Fibroblast of skin of abdomen (primary cell): ENCODE results near the gene NCAPD2. TPM values are rescaled to one million over a fixed set of nuclear protein-coding genes. Genes with fewer than 3 reads are reported as not detected.
A peak's percentile ranks its signal among the peaks of the same experiment; 100 is the strongest.

Source experiments
- DNase-seq: peaks from one replicate; pipeline ENCODE4 v3.0.0-alpha.2; 2013
- polyA plus RNA-seq, 2 experiments: library from polyadenylated mRNA; unstranded; fragments of 120-200 nt; gene quantifications; one replicate each; pipeline ENCODE4 v1.2.1, GENCODE V29; 2013; ENCODE audit not compliant: insufficient read length in 2 of 2

The NCAPD2 gene
- 52.6 TPM for polyA plus RNA-seq (2013, experiment 1 of 2; ENCODE audit: insufficient read length)
- polyA plus RNA-seq (2013, experiment 2 of 2; ENCODE audit: insufficient read length), result 50.5 TPM

- DNase-seq, result peak; percentile 95
These were observed at the start of gene NCAPD2 for GRCh38 chr12:6493497-6494257. NCAPD2 (plus strand) TSS chr12:6494102; CDS start chr12:6495099, 997 bp downstream.

- no peak for DNase-seq
These were observed 48.9 kb upstream of the NCAPD2 start, which contains the start of gene CD27 for GRCh38 chr12:6444704-6445688. CD27 (plus strand) TSS chr12:6444955; CDS start chr12:6445096, 141 bp downstream.

GRCh38 chr12:6450091-6450868 lies 43.6 kb upstream of the NCAPD2 start:
- DNase-seq, result no peak

DNA sequence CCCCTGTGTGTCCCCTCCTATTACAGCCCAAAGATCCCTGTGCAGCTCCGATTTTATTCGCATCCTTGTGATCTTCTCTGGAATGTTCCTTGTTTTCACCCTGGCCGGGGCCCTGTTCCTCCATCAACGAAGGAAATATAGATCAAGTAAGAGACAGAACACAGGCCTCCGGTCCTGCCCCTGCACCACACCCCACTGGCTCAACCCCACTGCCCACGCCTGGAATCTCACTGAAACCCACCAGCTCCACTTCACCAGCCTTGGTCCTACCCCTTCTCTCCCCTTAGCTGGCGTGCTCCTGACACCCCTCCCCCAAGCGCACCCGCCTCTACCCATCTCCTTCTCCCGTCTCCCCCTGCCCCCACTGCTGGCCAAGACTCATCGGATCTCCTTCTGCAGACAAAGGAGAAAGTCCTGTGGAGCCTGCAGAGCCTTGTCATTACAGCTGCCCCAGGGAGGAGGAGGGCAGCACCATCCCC lies 43.0 kb upstream of the NCAPD2 start:
- DNase-seq, result peak; percentile 38

GRCh38 chr12:6451348-6452244 lies 42.3 kb upstream of the NCAPD2 start, which contains the start of gene TAPBPL:
TAPBPL (plus strand) TSS chr12:6452042; CDS start chr12:6452249, 207 bp downstream.
- peak; percentile 79 for DNase-seq

DNA sequence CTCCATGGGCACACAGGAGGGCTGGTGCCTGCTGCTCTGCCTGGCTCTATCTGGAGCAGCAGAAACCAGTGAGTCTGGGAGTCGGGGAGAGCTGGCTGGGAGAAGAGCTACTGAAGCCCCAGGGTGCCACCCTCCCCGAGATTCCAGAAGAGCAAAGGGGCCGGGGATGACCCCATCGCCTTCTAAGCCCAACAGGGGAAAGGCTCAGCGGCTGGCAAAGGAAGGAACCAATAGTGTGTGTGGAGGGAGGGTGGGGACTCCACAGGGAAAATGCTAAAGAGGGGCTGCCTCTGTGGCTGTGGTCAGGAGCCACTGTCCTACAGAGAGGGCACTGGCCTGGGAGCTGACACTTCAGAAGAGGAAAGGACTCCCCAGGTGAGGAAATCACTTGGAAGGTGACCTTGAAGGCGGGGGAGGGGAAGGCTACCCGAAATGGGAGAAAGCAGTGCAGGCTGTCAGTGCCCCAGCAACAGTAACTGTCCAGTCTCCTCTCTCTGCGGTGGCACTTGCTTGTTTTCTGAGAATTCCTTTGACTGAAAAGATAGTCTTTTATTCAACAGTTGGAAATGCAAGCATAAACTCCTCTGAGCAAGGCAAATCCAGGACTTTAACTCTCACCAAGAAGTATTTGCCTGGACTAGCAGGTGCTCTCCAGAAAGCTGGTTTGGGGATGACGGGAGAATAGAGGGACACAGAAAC lies 41.5 kb upstream of the NCAPD2 start:
- DNase-seq, result no peak

DNA sequence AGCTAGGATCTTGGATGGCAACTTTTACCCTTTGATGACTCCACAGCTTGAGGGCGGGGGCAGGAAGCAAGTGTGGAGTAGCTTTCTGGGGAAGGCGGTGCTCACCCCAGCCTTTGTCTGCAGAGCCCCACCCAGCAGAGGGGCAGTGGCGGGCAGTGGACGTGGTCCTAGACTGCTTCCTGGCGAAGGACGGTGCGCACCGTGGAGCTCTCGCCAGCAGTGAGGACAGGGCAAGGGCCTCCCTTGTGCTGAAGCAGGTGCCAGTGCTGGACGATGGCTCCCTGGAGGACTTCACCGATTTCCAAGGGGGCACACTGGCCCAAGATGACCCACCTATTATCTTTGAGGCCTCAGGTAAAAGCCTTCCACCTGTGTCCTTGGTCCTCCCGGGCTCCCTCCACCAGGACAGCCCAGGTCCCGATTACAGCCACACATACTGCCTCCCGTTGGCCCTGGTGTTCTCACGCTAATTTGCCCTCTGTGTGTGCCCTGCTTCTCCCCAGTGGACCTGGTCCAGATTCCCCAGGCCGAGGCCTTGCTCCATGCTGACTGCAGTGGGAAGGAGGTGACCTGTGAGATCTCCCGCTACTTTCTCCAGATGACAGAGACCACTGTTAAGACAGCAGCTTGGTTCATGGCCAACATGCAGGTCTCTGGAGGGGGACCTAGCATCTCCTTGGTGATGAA lies 40.8 kb upstream of the NCAPD2 start:
- DNase-seq, result no peak

GRCh38 chr12:6457220-6457945 lies 36.5 kb upstream of the NCAPD2 start:
- DNase-seq, result no peak

GRCh38 chr12:6458281-6459003 lies 35.5 kb upstream of the NCAPD2 start:
- no peak for DNase-seq

GRCh38 chr12:6459004-6459337 lies 34.9 kb upstream of the NCAPD2 start:
- no peak for DNase-seq

GRCh38 chr12:6460751-6461371 lies 33.0 kb upstream of the NCAPD2 start:
- no peak for DNase-seq

GRCh38 chr12:6461401-6462233 lies 32.3 kb upstream of the NCAPD2 start:
- no peak for DNase-seq

DNA sequence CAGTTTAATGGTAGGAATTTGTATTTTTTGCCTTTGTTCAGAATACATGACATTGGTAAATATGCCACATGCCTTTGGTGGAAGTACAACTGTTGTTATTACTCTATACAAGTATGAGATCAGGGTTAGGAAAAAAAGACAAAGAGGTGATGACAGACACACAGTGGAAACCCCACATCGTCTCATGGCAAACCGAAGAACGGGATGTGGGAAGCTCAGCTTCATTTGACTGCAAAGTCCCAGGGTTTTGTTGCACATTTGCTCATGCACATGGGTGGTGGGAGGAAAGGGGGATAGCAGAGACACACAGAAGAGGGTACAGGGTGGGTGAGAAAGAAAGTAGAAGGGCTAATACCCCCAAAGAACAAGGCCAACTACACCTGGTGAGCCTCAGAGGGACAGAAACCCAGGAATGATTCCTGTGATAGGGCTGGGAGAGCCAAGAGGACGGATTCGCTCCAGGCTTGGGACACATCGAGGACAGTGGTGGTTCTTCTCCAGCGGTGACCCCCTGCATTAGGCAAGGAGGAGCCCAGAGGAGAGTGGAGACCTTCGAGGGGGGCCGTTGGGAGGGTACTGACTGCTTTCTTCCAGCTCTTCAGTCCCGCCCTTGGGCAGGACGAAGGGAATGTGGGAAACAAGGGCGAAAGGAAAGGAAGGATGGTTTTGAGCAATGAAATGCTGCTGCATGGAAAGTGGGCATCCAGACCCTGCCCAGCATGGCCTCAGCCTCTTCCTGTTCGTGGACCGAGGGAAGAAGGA lies 31.5 kb upstream of the NCAPD2 start:
- no peak for DNase-seq

- DNase-seq, result no peak
These were observed 30.7 kb upstream of the NCAPD2 start for GRCh38 chr12:6463216-6463615.

DNA sequence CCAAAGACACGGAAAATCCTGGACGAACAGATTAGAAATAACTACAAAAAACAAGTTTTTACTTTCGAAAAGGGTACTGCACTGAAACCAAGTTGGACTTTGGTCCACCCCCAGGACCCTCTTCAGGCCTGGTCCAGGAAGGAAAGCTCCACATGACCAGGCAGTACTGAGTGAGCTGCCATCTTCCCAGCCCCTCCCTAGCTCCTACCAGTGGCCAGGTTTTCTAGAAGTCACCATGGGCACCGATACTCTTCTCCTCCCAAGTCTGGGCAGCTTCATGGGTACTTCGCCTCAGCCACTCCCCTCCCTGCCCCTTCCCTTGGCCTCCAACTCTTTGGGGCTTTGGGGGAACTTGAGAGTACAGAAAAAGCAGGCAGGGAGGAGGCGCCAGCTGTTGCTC lies 30.0 kb upstream of the NCAPD2 start:
- no peak for DNase-seq

- no peak for DNase-seq
These were observed 29.4 kb upstream of the NCAPD2 start for GRCh38 chr12:6464531-6464930.
